ENCODE results near the gene TMCO1. TPM values are rescaled to one million over a fixed set of nuclear protein-coding genes. Genes with fewer than 3 reads are reported as not detected.
"Not testable (repeated sequence)": the region's sequence is repeated elsewhere in the genome, so short reads cannot be mapped to it uniquely, and the experiment has no call there.

Gene TMCO1
- total RNA-seq, 4 donors from 2014 or later, result 33.2 to 57.7 (median 40.2) TPM

DNA sequence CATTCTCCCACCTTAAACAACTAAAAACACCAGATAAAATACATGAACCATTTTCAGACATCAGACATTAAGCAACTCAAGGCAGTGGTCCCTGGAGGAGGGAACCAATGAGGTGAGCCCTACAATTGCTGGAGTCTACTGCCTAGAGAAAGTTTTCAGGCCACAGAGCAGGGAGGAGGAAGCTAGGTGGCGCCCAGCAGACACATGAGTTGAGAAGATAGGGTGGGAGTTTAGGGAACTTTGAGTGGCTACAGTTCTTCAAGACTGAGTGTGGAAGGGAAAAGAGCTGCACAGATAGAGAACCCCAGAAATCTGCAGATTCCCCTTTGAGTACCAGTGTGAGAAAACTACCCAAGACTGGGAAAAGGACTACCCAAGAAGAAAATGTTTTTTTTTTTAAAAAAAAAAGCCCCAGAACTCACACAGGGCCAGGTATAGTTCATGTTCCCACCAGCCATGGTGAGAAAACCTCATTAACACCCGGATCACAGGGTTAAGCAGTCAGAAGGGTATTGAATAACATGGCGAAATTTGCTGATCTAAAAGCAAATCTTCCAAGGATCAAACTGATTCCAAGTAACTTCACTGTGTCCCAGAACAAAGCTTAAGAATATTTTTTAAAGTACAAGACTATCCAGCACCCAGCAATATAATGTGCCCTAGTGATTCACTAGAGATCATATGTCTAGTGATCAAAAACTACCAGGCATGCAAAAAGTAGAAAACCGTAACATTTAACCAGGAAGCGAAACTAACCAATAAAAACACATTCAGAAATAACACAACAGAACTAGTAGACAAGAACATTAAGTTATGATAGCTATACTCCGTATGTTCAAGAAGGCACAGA is 82.3 kb downstream of the TMCO1 start:
- no peak for TF ChIP-seq EP300 (IDR thresholded peaks at IDR 0.05)
- TF ChIP-seq, protein P1, sequence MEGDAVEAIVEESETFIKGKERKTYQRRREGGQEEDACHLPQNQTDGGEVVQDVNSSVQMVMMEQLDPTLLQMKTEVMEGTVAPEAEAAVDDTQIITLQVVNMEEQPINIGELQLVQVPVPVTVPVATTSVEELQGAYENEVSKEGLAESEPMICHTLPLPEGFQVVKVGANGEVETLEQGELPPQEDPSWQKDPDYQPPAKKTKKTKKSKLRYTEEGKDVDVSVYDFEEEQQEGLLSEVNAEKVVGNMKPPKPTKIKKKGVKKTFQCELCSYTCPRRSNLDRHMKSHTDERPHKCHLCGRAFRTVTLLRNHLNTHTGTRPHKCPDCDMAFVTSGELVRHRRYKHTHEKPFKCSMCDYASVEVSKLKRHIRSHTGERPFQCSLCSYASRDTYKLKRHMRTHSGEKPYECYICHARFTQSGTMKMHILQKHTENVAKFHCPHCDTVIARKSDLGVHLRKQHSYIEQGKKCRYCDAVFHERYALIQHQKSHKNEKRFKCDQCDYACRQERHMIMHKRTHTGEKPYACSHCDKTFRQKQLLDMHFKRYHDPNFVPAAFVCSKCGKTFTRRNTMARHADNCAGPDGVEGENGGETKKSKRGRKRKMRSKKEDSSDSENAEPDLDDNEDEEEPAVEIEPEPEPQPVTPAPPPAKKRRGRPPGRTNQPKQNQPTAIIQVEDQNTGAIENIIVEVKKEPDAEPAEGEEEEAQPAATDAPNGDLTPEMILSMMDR (IDR thresholded peaks at IDR 0.05), result no peak
- TF ChIP-seq POLR2A (IDR thresholded peaks at IDR 0.05), result no peak
- no peak for TF ChIP-seq POLR2AphosphoS5 (IDR thresholded peaks at IDR 0.05)
- no peaks in the 10 kb centered on the region for H3K4me1 ChIP-seq
- peaks cover 0 to 48% of the 10 kb centered on the region in 2 donors for H3K36me3 ChIP-seq
- no peak overlapping the region for H3K27ac ChIP-seq
- ATAC-seq, result no peak
- 79 to 82% methylated on average over 6 of the region's 6 CpGs for WGBS, 2 donors (ENCODE audit: low coverage in 1 of 2)
- H3K9me3 ChIP-seq, result no peaks in the 10 kb centered on the region
- no peak overlapping the region for H3K4me3 ChIP-seq
- no peaks in the 10 kb centered on the region for H3K27me3 ChIP-seq

DNA sequence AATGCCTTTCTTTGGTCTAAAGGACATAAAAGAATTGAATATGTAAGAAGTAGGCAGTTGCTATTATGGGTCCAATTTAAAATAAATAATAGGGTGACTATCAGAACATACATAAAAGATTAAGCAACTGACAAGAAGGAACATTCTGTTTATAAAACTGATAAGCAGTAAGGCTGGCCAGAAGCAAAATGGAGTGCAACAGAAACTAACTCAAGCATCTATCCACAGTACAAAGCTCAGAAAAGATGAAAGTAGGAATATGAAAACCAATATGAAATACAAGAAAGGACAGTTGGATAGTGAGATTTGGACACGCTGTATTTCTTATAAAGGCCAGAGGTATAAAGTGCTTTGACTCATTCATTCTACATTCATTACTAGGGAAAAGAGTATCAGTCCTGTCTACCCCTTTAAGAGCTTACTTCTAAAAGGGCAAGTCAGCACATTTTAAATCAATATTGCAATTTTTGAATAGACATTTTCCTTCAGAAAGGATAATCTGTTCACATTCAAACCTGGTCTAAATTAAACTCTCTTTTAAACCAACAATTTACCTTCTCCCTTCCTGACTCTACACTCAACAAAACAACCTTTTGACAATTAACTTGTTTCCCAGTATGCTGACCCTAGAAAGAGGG is 84.7 kb downstream of the TMCO1 start:
- Histone ChIP-seq H3K9me3 (no peaks in the 10 kb centered on the region), H3K27me3 (no peaks in the 10 kb centered on the region), H3K4me3 (no peak overlapping the region), H3K36me3 (peaks cover 0 to 62% of the 10 kb centered on the region in 2 donors), H3K27ac (no peak overlapping the region), H3K4me1 (no peaks in the 10 kb centered on the region)
- no peak for ATAC-seq
- 25 to 40% methylated on average over 1 of the region's 1 CpG for WGBS, 2 donors (ENCODE audit: low coverage in 1 of 2)
- TF ChIP-seq EP300 (IDR thresholded peaks at IDR 0.05) (no peak), POLR2AphosphoS5 (IDR thresholded peaks at IDR 0.05) (no peak), POLR2A (IDR thresholded peaks at IDR 0.05) (no peak)
- TF ChIP-seq, protein P1 (IDR thresholded peaks at IDR 0.05), result no peak

DNA sequence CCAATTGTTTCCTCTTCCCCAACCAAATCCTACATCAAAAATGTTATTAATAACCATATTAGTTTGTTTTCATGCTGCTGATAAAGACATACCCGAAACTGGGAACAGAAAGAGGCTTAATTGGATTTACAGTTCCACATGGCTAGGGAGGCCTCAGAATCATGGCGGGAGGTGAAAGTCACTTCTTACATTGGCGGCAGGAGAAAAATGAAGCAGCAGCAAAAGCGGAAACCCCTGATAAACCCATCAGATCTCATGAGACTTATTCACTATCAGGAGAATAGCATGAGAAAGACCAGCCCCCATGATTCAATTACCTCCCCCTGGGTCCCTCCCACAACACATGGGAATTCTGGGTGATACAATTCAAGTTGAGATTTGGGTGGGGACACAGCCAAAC is 87.9 kb downstream of the TMCO1 start:
- H3K27ac ChIP-seq, H3K9me3 ChIP-seq, H3K4me3 ChIP-seq, ATAC-seq, H3K27me3 ChIP-seq, H3K4me1 ChIP-seq: not testable (repeated sequence)
- peaks cover 0 to 77% of the 10 kb centered on the region in 2 donors for H3K36me3 ChIP-seq
- WGBS, 2 donors (ENCODE audit: low coverage in 1 of 2), result 89 to 96% methylated on average over 4 of the region's 4 CpGs

DNA sequence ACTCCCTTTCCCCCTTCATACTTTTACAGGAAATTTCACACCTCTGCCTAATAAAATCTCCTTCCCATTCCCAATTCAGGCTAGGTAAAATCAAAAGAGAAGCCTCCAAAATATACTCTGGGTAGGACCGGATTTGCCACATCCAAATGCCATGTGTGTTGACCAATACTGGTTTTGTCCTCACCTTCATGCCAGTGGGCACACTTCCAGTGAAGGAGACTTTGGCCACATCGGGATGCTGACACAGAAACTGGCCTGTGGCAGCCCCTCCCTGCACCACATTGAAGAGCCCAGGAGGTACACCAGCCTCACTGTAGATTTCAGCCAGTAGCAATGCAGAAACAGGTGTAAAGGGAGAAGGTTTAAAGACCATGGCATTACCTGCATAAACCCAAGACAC is 88.4 kb downstream of the TMCO1 start:
- Histone ChIP-seq H3K36me3 (peaks cover 0 to 79% of the 10 kb centered on the region in 2 donors), H3K4me3 (no peak overlapping the region), H3K4me1 (no peaks in the 10 kb centered on the region), H3K9me3 (no peaks in the 10 kb centered on the region), H3K27me3 (no peaks in the 10 kb centered on the region), H3K27ac (no peak overlapping the region)
- WGBS, 2 donors (ENCODE audit: low coverage in 1 of 2), result 86% methylated on average over 2 of the region's 2 CpGs; no CpG with 5 or more reads in 1 of the 2 donors
- no peak for ATAC-seq
- TF ChIP-seq POLR2A (IDR thresholded peaks at IDR 0.05), result no peak
- no peak for TF ChIP-seq EP300 (IDR thresholded peaks at IDR 0.05)
- TF ChIP-seq, protein P1 (IDR thresholded peaks at IDR 0.05), result no peak

DNA sequence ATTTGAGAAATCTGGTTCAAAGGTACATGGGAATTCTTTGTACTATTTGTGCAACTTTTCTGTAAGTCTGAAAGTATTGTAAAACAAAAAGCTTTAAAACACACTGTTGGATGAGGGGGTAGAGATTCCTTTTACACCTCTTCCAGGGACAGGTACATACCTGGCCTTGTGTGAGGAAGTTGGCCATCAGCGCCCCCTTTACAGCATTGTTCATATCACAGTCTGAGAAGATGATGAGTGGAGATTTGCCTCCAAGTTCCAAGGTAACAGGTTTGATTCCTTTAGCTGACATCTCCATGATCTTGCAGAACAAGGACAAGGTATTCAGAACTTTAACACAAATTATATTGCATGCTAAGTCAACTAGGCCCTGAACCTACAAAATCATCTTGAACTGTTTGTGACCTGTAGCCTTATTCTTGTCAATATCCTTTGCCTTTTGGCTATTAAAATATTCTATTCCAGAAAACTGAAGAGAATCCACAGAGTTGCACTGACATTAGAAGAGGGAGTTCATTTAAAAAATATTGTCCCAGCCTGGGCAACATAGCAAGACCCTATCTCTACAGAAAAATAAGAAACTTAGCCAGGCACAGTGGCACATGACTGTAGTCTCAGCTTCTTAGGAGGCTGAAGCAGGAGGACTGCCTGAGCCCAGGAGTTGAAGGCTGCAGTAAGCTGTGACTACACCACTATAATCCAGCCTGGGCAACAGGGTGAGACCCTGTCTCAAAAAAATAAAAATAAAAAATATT is 89.2 kb downstream of the TMCO1 start:
- Histone ChIP-seq H3K36me3 (peaks cover 0 to 87% of the 10 kb centered on the region in 2 donors), H3K4me3 (no peak overlapping the region), H3K9me3 (no peaks in the 10 kb centered on the region), H3K27me3 (no peaks in the 10 kb centered on the region), H3K27ac (no peak overlapping the region), H3K4me1 (no peaks in the 10 kb centered on the region)
- TF ChIP-seq EP300 (IDR thresholded peaks at IDR 0.05) (no peak), POLR2A (IDR thresholded peaks at IDR 0.05) (no peak), POLR2AphosphoS5 (IDR thresholded peaks at IDR 0.05) (no peak)
- TF ChIP-seq, protein P1 (IDR thresholded peaks at IDR 0.05), result no peak
- 40 to 100% methylated on average over 1 of the region's 1 CpG for WGBS, 2 donors (ENCODE audit: low coverage in 1 of 2)
- ATAC-seq, result no peak
